ENCODE data around the gene PTPRG.

The PTPRG gene

GRCh38 chr3:62209101-62209500 lies 647.7 kb downstream of the PTPRG start:
- DNase-seq (ENCODE audit: low spot score) (no peak), ATAC-seq (ENCODE audit: low read depth) (no peak)
- TF ChIP-seq CTCF (IDR thresholded peaks at IDR 0.05; ENCODE audit: poor library complexity, severe bottlenecking), result no peak
- Histone ChIP-seq H3K27me3 (ENCODE audit: insufficient read depth, poor library complexity, severe bottlenecking) (no peaks in the 10 kb centered on the region), H3K9me3 (ENCODE audit: severe bottlenecking) (no peaks in the 10 kb centered on the region), H3K36me3 (ENCODE audit: low read depth) (no peaks in the 10 kb centered on the region), H3K4me1 (ENCODE audit: insufficient read depth, poor library complexity, severe bottlenecking) (no peaks in the 10 kb centered on the region), H3K27ac (ENCODE audit: poor library complexity, severe bottlenecking) (no peak overlapping the region), H3K4me3 (ENCODE audit: severe bottlenecking) (no peak overlapping the region)

GRCh38 chr3:62210011-62210410 lies 648.6 kb downstream of the PTPRG start:
- Histone ChIP-seq H3K9me3 (ENCODE audit: severe bottlenecking) (no peaks in the 10 kb centered on the region), H3K27ac (ENCODE audit: poor library complexity, severe bottlenecking) (no peak overlapping the region), H3K36me3 (ENCODE audit: low read depth) (no peaks in the 10 kb centered on the region), H3K27me3 (ENCODE audit: insufficient read depth, poor library complexity, severe bottlenecking) (no peaks in the 10 kb centered on the region), H3K4me1 (ENCODE audit: insufficient read depth, poor library complexity, severe bottlenecking) (no peaks in the 10 kb centered on the region), H3K4me3 (ENCODE audit: severe bottlenecking) (no peak overlapping the region)
- TF ChIP-seq CTCF (IDR thresholded peaks at IDR 0.05; ENCODE audit: poor library complexity, severe bottlenecking), result no peak
- DNase-seq (ENCODE audit: low spot score) (no peak), ATAC-seq (ENCODE audit: low read depth) (no peak)

- no peaks in the 10 kb centered on the region for H3K4me1 ChIP-seq (ENCODE audit: insufficient read depth, poor library complexity, severe bottlenecking)
- H3K4me3 ChIP-seq (ENCODE audit: severe bottlenecking), result no peak overlapping the region
- no peaks in the 10 kb centered on the region for H3K36me3 ChIP-seq (ENCODE audit: low read depth)
- H3K27me3 ChIP-seq (ENCODE audit: insufficient read depth, poor library complexity, severe bottlenecking), result no peaks in the 10 kb centered on the region
- H3K9me3 ChIP-seq (ENCODE audit: severe bottlenecking), result no peaks in the 10 kb centered on the region
- no peak overlapping the region for H3K27ac ChIP-seq (ENCODE audit: poor library complexity, severe bottlenecking)
- ATAC-seq (ENCODE audit: low read depth) (0 out of 3 replicates have a peak, but pooled peaks have one; percentile 31), DNase-seq (ENCODE audit: low spot score) (no peak)
- no peak for TF ChIP-seq CTCF (IDR thresholded peaks at IDR 0.05; ENCODE audit: poor library complexity, severe bottlenecking)
Observed at GRCh38 chr3:62211675-62212429, 650.5 kb downstream of the PTPRG start.

- TF ChIP-seq CTCF (IDR thresholded peaks at IDR 0.05; ENCODE audit: poor library complexity, severe bottlenecking), result no peak
- Histone ChIP-seq H3K9me3 (ENCODE audit: severe bottlenecking) (no peaks in the 10 kb centered on the region), H3K36me3 (ENCODE audit: low read depth) (no peaks in the 10 kb centered on the region), H3K27me3 (ENCODE audit: insufficient read depth, poor library complexity, severe bottlenecking) (no peaks in the 10 kb centered on the region), H3K4me3 (ENCODE audit: severe bottlenecking) (no peak overlapping the region), H3K4me1 (ENCODE audit: insufficient read depth, poor library complexity, severe bottlenecking) (no peaks in the 10 kb centered on the region), H3K27ac (ENCODE audit: poor library complexity, severe bottlenecking) (no peak overlapping the region)
- no peak for DNase-seq (ENCODE audit: low spot score)
- no peak for ATAC-seq (ENCODE audit: low read depth)
Observed at GRCh38 chr3:62214850-62215249, 653.5 kb downstream of the PTPRG start.

GRCh38 chr3:62220616-62221015 lies 659.2 kb downstream of the PTPRG start:
- H3K27ac ChIP-seq (ENCODE audit: poor library complexity, severe bottlenecking), result no peak overlapping the region
- H3K4me1 ChIP-seq (ENCODE audit: insufficient read depth, poor library complexity, severe bottlenecking), result no peaks in the 10 kb centered on the region
- no peak overlapping the region for H3K4me3 ChIP-seq (ENCODE audit: severe bottlenecking)
- TF ChIP-seq CTCF (IDR thresholded peaks at IDR 0.05; ENCODE audit: poor library complexity, severe bottlenecking), result no peak
- DNase-seq (ENCODE audit: low spot score) (no peak), ATAC-seq (ENCODE audit: low read depth) (no peak)
- H3K36me3 ChIP-seq (ENCODE audit: low read depth), result no peaks in the 10 kb centered on the region
- no peaks in the 10 kb centered on the region for H3K9me3 ChIP-seq (ENCODE audit: severe bottlenecking)
- H3K27me3 ChIP-seq (ENCODE audit: insufficient read depth, poor library complexity, severe bottlenecking), result no peaks in the 10 kb centered on the region

All from RWPE2 (cell line).